GM19238 (cell line): ENCODE results near the gene ZNF14.
"Not testable (repeated sequence)": the region's sequence is repeated elsewhere in the genome, so short reads cannot be mapped to it uniquely, and the experiment has no call there.

Experiments used
- DNase-seq: peaks from one replicate; pipeline ENCODE4 v3.0.0; 2011; ENCODE audit warnings: low spot score; ENCODE audit not compliant: insufficient read length

Gene ZNF14

DNA sequence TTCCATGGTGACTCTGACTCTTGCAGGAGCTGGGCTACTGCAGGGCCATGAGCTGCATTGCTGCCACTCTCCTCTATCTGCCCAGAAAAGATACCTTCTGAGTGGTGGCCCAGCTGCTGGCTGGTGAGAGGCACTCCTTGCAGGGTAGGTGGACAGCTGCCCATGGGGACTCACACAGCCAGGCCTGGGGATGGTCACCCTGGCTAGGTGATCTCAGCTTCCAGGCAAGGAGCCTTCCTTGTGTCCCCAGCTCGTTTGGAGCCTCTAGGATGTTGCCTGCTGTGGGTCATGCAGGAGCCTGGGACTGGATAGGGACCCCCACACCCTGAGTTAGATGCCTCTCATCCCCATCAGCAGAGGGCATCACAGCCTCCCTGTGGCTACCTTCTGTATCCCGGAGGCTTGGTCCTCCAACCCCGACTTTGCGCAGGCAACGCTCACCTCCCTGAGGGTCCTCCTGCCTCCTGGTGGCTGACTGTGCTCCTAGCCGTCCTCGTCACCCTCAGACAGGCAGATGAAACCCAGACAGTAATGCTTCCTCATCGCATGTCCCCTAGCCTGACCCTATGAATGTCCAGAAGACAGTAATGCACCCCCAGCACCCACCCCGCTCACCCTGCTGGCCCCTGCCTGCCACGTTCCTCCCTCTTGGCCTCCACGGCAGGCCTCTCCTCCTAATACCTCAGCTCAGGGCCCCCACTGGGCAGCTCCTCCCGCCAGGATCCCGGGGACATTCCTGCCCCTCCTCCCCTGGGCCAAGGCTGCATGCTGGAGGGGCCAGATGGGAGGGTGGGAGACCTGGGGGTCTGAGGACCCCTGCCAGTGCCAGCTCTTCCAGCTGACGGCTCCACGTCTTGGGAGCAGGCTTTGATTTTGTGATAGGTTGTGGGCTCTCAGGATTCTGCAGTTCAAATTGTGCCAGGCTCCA, 13.6 kb upstream of the ZNF14 start:
- DNase-seq, result no peak

GRCh38 chr19:19745496-19746285, 12.8 kb upstream of the ZNF14 start:
- no peak for DNase-seq

DNA sequence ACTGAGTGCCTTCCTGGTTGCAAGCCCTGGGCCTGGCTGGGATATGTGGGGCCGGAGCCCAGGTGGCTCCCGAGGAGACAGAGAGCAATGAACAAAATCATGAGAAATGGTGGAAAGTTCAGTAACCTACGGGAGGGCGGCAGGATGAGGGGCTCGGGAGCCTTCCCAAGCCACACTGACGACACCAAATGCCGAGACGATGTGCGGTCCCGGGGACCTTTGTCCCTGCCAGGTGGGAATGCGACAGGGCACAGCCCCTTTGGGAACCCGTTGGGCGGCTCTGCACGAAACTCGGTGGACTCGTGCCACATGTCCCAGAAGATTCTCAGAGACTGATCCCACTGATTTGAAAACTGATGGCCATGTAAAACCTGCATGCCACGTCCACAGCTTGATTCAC, 11.7 kb upstream of the ZNF14 start:
- DNase-seq, result no peak

DNA sequence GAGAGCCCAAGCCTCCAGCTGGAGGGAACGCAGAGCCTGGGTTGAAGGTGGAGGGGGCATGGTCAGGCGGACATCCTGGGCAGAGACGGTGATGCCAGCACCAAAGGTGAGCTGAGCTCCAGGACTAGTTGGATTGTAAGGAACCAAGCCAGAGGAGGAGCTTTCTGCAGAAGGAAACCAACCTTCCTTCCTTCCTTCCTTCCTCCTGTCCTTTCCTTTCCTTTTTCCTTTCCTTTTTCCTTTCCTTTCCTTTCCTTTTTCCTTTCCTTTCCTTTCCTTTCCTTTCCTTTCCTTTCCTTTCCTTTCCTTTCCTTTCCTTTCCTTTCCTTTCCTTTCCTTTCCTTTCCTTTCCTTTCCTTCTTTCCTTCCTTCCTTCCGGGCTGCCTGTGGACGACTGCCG, 11.0 kb upstream of the ZNF14 start:
- not testable (repeated sequence) for DNase-seq

GRCh38 chr19:19743176-19743575, 10.3 kb upstream of the ZNF14 start:
- no peak for DNase-seq

- DNase-seq, result no peak
These were observed 9.9 kb upstream of the ZNF14 start for GRCh38 chr19:19742773-19743172.

GRCh38 chr19:19741184-19741583, 8.3 kb upstream of the ZNF14 start:
- DNase-seq, result no peak

- no peak for DNase-seq
These were observed 7.8 kb upstream of the ZNF14 start for GRCh38 chr19:19740755-19741154.

- DNase-seq, result no peak
These were observed 5.7 kb upstream of the ZNF14 start for GRCh38 chr19:19738564-19738963.

- DNase-seq, result no peak
These were observed 4.8 kb upstream of the ZNF14 start for GRCh38 chr19:19737559-19738332.

- DNase-seq, result no peak
These were observed 11.0 kb downstream of the ZNF14 start for GRCh38 chr19:19721896-19722295.

DNA sequence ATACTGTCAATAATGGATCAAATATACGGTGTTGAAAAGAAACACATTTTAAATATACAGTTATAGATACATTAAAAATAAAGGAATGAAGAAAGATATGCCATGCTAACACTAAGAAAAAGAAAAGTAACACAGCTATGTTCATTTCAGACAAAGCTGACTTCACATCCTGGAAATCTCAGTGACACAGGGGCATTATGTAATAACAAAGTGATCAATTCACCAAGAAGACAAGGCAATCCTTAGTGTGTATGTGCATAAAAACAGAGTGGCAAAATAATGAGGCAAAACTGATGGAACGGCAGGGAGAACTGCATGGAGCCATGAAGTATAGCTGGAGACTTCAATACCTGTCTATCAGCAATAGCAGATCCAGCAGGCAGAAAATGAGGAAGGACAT, 13.1 kb downstream of the ZNF14 start:
- DNase-seq, result no peak

DNA sequence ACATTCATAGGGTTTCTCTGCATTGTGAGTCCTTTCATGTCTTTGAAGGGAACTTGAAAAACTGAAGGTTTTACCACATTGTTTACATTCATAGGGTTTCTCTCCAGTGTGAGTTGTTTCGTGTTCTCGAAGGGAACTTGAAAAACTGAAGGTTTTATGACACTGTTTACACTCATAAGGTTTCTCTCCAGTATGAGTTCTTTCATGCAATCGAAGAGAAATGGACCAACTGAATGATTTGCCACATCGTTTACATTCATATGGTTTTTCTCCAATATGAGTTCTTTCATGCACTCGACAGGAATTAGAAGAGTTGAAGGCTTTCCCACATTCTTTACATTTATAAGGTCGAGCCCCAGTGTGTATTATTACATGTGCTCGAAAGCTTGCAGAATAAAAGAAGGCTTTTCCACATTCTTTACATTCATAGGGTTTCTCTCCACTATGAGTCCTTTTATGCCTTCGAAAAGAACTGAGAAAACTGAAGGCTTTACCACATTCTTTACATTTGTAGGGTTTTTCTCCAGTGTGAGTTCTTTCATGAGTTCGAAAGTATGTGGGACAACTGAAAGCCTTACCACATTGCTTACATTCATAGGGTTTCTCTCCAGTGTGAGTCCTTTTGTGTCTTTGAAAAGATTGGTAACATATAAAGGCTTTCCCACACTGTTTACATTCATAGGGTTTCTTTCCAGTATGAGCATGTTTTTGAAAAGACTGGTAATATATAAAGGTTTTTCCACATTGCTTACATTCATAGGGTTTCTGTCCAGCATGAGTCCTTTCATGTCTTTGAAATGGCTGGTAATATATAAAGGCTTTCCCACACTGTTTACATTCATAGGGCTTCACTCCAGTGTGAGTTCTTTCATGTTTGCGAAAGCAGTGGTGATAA, 20.7 kb downstream of the ZNF14 start:
- no peak for DNase-seq

DNA sequence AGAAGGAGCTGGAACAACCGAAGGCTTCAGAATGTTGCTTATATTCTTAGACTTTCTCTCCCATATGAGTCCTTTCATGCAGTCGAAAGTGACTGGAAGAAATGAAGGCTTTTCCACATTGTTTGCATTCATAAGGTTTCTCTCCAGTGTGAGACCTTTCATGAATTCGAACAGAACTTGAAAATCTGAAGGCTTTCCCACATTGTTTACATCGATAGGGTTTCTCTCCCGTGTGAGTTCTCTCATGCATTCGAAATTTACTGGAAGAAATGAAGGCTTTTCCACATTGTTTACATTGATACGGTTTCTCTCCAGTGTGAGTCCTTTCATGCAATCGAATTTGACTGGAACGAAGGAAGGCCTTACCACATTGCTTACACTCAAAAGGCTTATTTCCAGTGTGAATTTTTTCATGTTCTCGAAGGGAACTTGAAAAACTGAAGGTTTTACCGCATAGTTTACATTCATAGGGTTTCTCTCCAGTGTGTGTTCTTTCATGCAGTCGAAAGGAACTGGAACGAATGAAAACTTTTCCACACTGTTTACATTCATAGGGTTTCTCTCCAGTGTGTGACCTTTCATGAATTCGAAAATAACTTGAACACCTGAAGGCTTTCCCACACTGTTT, 21.5 kb downstream of the ZNF14 start:
- DNase-seq, result no peak

GRCh38 chr19:19710506-19710905, 22.4 kb downstream of the ZNF14 start:
- no peak for DNase-seq

DNA sequence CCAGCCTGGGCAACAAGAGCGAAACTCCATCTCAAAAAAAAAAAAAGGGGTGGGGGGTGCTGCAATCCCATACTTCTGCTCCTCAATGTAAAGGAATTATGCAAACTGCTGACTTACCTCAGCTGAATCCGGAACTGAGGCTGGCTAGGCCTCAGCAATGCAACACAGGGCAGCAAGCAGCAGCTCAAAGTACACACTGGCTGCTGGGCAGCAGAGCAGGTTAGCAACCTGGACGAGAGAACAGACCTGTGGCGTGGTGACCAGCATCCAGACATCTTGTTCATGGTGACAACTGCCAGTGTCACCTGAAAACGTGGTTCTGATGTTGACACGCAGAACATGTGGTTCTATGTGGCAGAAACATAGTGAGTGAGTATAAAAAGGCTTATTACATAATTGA, 28.1 kb downstream of the ZNF14 start:
- DNase-seq, result no peak

- not testable (repeated sequence) for DNase-seq
These were observed 32.4 kb downstream of the ZNF14 start for GRCh38 chr19:19700493-19700892.

GRCh38 chr19:19697589-19697988, 35.3 kb downstream of the ZNF14 start:
- DNase-seq, result no peak

DNA sequence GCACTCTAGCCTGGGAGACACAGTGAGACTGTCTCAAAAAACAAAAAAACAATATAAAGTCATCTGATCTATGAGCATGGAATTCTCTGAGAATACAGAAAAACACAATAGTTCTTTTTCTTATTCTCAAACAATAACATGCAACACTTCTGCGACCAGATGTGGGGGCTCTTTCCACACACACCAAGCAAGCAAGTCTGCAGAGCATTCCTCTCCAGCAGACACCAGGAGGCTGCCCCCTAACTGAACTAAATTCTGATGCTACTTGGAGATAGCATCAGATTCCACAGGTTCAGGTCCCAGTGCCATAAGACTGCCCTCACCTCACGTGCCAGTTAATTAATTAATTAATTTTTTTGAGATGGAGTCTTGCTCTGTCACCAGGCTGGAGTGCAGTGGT, 36.5 kb downstream of the ZNF14 start:
- DNase-seq, result no peak

DNA sequence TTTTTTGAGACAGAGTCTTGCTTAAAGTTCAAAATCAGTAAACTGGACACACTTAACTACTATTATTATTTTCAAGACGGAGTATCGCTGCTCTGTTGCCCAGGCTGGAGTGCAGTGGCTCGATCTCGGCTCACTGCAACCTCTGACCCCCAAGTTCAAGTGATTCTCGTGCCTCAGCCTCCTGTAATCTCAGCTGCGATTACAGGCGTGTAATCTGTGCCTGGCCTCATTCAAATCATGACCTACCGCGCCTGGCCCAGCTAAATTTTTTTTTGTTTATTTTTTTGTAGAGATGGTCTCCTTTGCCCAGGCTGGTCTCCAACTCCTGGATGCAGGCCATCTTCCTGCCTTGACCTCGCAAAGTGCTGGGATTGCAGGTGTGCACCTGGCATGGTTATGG, 41.2 kb downstream of the ZNF14 start:
- DNase-seq, result no peak
